Natural killer cell (primary cell): ENCODE results near the gene MPST. TPM values are rescaled to one million over a fixed set of nuclear protein-coding genes. Genes with fewer than 3 reads are reported as not detected.

Experiments used
- ATAC-seq, 3 donors: fragments of 150-1000 bp in 2 of 3; fragments of 200-7000 bp in 1 of 3; cut with Tn5 transposase; 1 replicate in 1 of 3; 2 replicates in 2 of 3; pipeline ENCODE4 v1.10.0; 2021; ENCODE audit warnings: mild to moderate bottlenecking in 2 of 3, moderate library complexity in 2 of 3
- DNase-seq, 2 donors: peaks; one replicate each; pipeline versions ENCODE4 v3.0.0 to v3.0.0-alpha.2; 2013 to 2021; ENCODE audit warnings: mixed read lengths in 1 of 2
- H3K27ac ChIP-seq: one replicate; pipeline ENCODE4 v1.5.1; 2013; ENCODE audit warnings: mild to moderate bottlenecking, low read length
- H3K27me3 ChIP-seq: one replicate; pipeline ENCODE4 v1.6.1; 2013; ENCODE audit warnings: low read length; ENCODE audit not compliant: control insufficient read depth, insufficient read depth
- H3K36me3 ChIP-seq: one replicate; pipeline ENCODE4 v1.6.1; 2013; ENCODE audit warnings: low read length; ENCODE audit not compliant: control insufficient read depth, insufficient read depth
- H3K4me1 ChIP-seq: one replicate; pipeline ENCODE4 v1.6.1; 2013; ENCODE audit warnings: low read length; ENCODE audit not compliant: control insufficient read depth, insufficient read depth
- H3K4me3 ChIP-seq: one replicate; pipeline ENCODE4 v1.5.1; 2013; ENCODE audit warnings: low read length
- H3K9me3 ChIP-seq: one replicate; pipeline ENCODE4 v1.6.1; 2013; ENCODE audit warnings: low read length; ENCODE audit not compliant: control insufficient read depth, insufficient read depth
- H3K27ac Mint-ChIP-seq, 2 donors: one replicate each; pipeline ENCODE4 v1.8.0; 2022; ENCODE audit warnings: mild to moderate bottlenecking in 2 of 2, mixed read lengths in 2 of 2, moderate library complexity in 1 of 2
- H3K27me3 Mint-ChIP-seq, 2 donors: one replicate each; pipeline ENCODE4 v1.8.0; 2022; ENCODE audit warnings: low read depth in 2 of 2, mixed read lengths in 2 of 2
- H3K36me3 Mint-ChIP-seq: one replicate; pipeline ENCODE4 v1.8.0; 2022; ENCODE audit warnings: mixed read lengths
- H3K4me1 Mint-ChIP-seq, 2 donors: one replicate each; pipeline ENCODE4 v1.8.0; 2022; ENCODE audit warnings: mixed read lengths in 2 of 2
- H3K4me3 Mint-ChIP-seq: one replicate; pipeline ENCODE4 v1.8.0; 2022; ENCODE audit warnings: mild to moderate bottlenecking, moderate library complexity, mixed read lengths
- H3K9me3 Mint-ChIP-seq, 2 donors: one replicate each; pipeline ENCODE4 v1.8.0; 2022; ENCODE audit warnings: mixed read lengths in 2 of 2
- CTCF ChIP-seq: fragments of 200-600 bp; IDR thresholded peaks from one replicate; pipeline ENCODE4 v1.8.0; 2022; ENCODE audit warnings: antibody characterized with exemption
- WGBS: methylation state at CpG from one replicate; pipeline ENCODE4 v1.1.7; 2013; ENCODE audit warnings: missing lambda C conversion rate; ENCODE audit not compliant: insufficient coverage; 5-methylcytosine and 5-hydroxymethylcytosine counted together
- intact Hi-C: fragments of 100-400 bp; cut with micrococcal nuclease; formaldehyde crosslinking; loops from one replicate; pipeline ENCODE4 v1.14.2; 2022
- total RNA-seq, 4 donors: library from RNA; stranded (reverse); fragments of 120-200 nt in 1 of 4; gene quantifications; one replicate each; pipeline versions ENCODE4 v1.2.3 to v1.2.4, GENCODE V29; 2013 to 2022

The MPST gene
- total RNA-seq, 3 donors from 2014 or later (not counting 1 experiment from before 2014, with no cell fraction given), result 21.4 to 23.9 (median 22.9) TPM

- Mint-ChIP-seq H3K36me3 (no peaks in the 10 kb centered on the region), H3K4me3 (no peak overlapping the region), H3K27me3 (peaks cover 0 to 12% of the 10 kb centered on the region in 2 donors), H3K27ac (no peak overlapping the region), H3K9me3 (no peaks in the 10 kb centered on the region), H3K4me1 (no peaks in the 10 kb centered on the region)
- intact Hi-C loops, result no loop called here
- H3K4me3 ChIP-seq, result no peak overlapping the region
- no peaks in the 10 kb centered on the region for H3K9me3 ChIP-seq
- no peaks in the 10 kb centered on the region for H3K36me3 ChIP-seq
- TF ChIP-seq CTCF, result no peak
- H3K27ac ChIP-seq, result no peak overlapping the region
- ATAC-seq (no peak), DNase-seq (no peak)
- WGBS, result 75% methylated on average over 14 of the region's 14 CpGs
- H3K27me3 ChIP-seq, result no peaks in the 10 kb centered on the region
- no peaks in the 10 kb centered on the region for H3K4me1 ChIP-seq
These were observed 18.1 kb downstream of the MPST start for GRCh38 chr22:37037669-37038068.

- Mint-ChIP-seq H3K27me3 (peaks cover 0 to 12% of the 10 kb centered on the region in 2 donors), H3K9me3 (no peaks in the 10 kb centered on the region), H3K4me3 (no peak overlapping the region), H3K27ac (no peak overlapping the region), H3K36me3 (no peaks in the 10 kb centered on the region), H3K4me1 (no peaks in the 10 kb centered on the region)
- ATAC-seq, result no peak
- WGBS, result 92% methylated on average over 2 of the region's 2 CpGs
- no peak overlapping the region for H3K27ac ChIP-seq
- H3K4me1 ChIP-seq, result no peaks in the 10 kb centered on the region
- intact Hi-C loops, result no loop called here
- no peak for DNase-seq
- H3K27me3 ChIP-seq, result no peaks in the 10 kb centered on the region
- H3K36me3 ChIP-seq, result no peaks in the 10 kb centered on the region
- no peak for TF ChIP-seq CTCF
- no peak overlapping the region for H3K4me3 ChIP-seq
- H3K9me3 ChIP-seq, result no peaks in the 10 kb centered on the region
These were observed 19.9 kb downstream of the MPST start for GRCh38 chr22:37039466-37039865.

GRCh38 chr22:37043209-37043827 is 23.8 kb downstream of the MPST start:
- H3K36me3 Mint-ChIP-seq, result no peaks in the 10 kb centered on the region
- no peak overlapping the region for H3K4me3 Mint-ChIP-seq
- 92% methylated on average over 6 of the region's 7 CpGs for WGBS
- TF ChIP-seq CTCF, result no peak
- no peak overlapping the region for H3K27ac ChIP-seq
- H3K27me3 Mint-ChIP-seq, result peaks cover 0 to 5% of the 10 kb centered on the region in 2 donors
- DNase-seq, result no peak
- no peak overlapping the region for H3K4me3 ChIP-seq
- intact Hi-C loops, result no loop called here
- no peaks in the 10 kb centered on the region for H3K27me3 ChIP-seq
- H3K9me3 ChIP-seq, result no peaks in the 10 kb centered on the region
- H3K36me3 ChIP-seq, result no peaks in the 10 kb centered on the region
- H3K27ac Mint-ChIP-seq, result no peak overlapping the region
- no peaks in the 10 kb centered on the region for H3K4me1 ChIP-seq
- no peaks in the 10 kb centered on the region for H3K9me3 Mint-ChIP-seq
- no peak for ATAC-seq
- no peaks in the 10 kb centered on the region for H3K4me1 Mint-ChIP-seq
